Measurements from ENCODE around the gene OPTC. TPM values are rescaled to one million over a fixed set of nuclear protein-coding genes. Genes with fewer than 3 reads are reported as not detected.

The OPTC gene
- polyA plus RNA-seq, 1 donor from 2014 or later = not detected

DNA sequence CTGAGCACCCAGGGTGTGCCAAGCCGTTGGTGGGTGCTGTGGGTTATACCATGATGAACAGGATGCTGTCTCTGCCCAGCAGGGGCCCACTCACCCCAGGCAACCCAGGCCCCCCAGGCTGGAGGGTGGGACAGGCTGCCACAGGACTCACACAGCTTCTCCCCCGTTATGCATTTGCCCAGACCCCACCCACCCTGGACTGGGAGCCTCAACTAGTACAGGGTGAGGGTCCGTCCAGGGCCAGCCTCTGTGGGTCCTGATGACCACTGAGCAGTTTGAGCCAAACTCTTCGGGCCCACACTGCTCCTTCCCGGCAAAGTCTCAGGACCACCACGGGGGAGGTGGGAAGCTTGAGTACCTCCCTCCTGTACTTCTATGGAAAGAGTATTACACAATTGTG lies 22.1 kb upstream of the OPTC start:
- Histone ChIP-seq H3K9me3 (ENCODE audit: low read length) (no peaks in the 10 kb centered on the region), H3K9ac (ENCODE audit: low read length) (no peak overlapping the region), H3K9me2 (ENCODE audit: insufficient read depth, low read length) (no peaks in the 10 kb centered on the region), H3F3A (ENCODE audit: insufficient read depth, low read length, poor library complexity, severe bottlenecking) (no peaks in the 10 kb centered on the region), H3K4me2 (ENCODE audit: low read length) (no peak overlapping the region), H3K27ac (ENCODE audit: low read length) (no peak overlapping the region), H3K27me3 (ENCODE audit: insufficient read depth, low read depth, low read length) (no peaks in the 10 kb centered on the region), H4K20me1 (ENCODE audit: insufficient read depth) (no peaks in the 10 kb centered on the region), H3K4me3 (ENCODE audit: low read length) (no peak overlapping the region), H2AFZ (ENCODE audit: low read depth, low read length) (no peak overlapping the region), H3K36me3 (ENCODE audit: insufficient read depth, low read length) (no peaks in the 10 kb centered on the region), H3K79me2 (replicated peaks; ENCODE audit: insufficient read depth, low read length) (no peaks in the 10 kb centered on the region)
- no peak for TF ChIP-seq POLR2AphosphoS5 (IDR thresholded peaks at IDR 0.05)
- no peak for TF ChIP-seq CTCF (IDR thresholded peaks at IDR 0.05; ENCODE audit: poor library complexity, severe bottlenecking)
- TF ChIP-seq EP300 (conservative IDR thresholded peaks at IDR 0.05; ENCODE audit: poor library complexity, severe bottlenecking) = no peak
- TF ChIP-seq MXI1 (conservative IDR thresholded peaks at IDR 0.05; ENCODE audit: poor library complexity, severe bottlenecking) = no peak
- TF ChIP-seq TAF1 (IDR thresholded peaks at IDR 0.05; ENCODE audit: low read depth) = no peak
- no peak for TF ChIP-seq RAD21 (conservative IDR thresholded peaks at IDR 0.05)
- no peak for TF ChIP-seq SMC3 (conservative IDR thresholded peaks at IDR 0.05; ENCODE audit: poor library complexity)
- TF ChIP-seq, protein P1, sequence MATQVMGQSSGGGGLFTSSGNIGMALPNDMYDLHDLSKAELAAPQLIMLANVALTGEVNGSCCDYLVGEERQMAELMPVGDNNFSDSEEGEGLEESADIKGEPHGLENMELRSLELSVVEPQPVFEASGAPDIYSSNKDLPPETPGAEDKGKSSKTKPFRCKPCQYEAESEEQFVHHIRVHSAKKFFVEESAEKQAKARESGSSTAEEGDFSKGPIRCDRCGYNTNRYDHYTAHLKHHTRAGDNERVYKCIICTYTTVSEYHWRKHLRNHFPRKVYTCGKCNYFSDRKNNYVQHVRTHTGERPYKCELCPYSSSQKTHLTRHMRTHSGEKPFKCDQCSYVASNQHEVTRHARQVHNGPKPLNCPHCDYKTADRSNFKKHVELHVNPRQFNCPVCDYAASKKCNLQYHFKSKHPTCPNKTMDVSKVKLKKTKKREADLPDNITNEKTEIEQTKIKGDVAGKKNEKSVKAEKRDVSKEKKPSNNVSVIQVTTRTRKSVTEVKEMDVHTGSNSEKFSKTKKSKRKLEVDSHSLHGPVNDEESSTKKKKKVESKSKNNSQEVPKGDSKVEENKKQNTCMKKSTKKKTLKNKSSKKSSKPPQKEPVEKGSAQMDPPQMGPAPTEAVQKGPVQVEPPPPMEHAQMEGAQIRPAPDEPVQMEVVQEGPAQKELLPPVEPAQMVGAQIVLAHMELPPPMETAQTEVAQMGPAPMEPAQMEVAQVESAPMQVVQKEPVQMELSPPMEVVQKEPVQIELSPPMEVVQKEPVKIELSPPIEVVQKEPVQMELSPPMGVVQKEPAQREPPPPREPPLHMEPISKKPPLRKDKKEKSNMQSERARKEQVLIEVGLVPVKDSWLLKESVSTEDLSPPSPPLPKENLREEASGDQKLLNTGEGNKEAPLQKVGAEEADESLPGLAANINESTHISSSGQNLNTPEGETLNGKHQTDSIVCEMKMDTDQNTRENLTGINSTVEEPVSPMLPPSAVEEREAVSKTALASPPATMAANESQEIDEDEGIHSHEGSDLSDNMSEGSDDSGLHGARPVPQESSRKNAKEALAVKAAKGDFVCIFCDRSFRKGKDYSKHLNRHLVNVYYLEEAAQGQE (IDR thresholded peaks at IDR 0.05; ENCODE audit: borderline replicate concordance) = no peak
- no peak for TF ChIP-seq EZH2 (IDR thresholded peaks at IDR 0.05; ENCODE audit: borderline replicate concordance, insufficient read depth, low read length, poor library complexity, severe bottlenecking)

GRCh38 chr1:203473281-203473680 lies 20.7 kb upstream of the OPTC start:
- no peaks in the 10 kb centered on the region for H4K20me1 ChIP-seq (ENCODE audit: insufficient read depth)
- H3K4me3 ChIP-seq (ENCODE audit: low read length) = no peak overlapping the region
- H3K27me3 ChIP-seq (ENCODE audit: insufficient read depth, low read depth, low read length) = no peaks in the 10 kb centered on the region
- no peak overlapping the region for H3K9ac ChIP-seq (ENCODE audit: low read length)
- no peaks in the 10 kb centered on the region for H3K36me3 ChIP-seq (ENCODE audit: insufficient read depth, low read length)
- no peaks in the 10 kb centered on the region for H3F3A ChIP-seq (ENCODE audit: insufficient read depth, low read length, poor library complexity, severe bottlenecking)
- H3K9me3 ChIP-seq (ENCODE audit: low read length) = no peaks in the 10 kb centered on the region
- H3K9me2 ChIP-seq (ENCODE audit: insufficient read depth, low read length) = no peaks in the 10 kb centered on the region
- no peak for TF ChIP-seq EZH2 (IDR thresholded peaks at IDR 0.05; ENCODE audit: borderline replicate concordance, insufficient read depth, low read length, poor library complexity, severe bottlenecking)
- TF ChIP-seq SMC3 (conservative IDR thresholded peaks at IDR 0.05; ENCODE audit: poor library complexity) = no peak
- TF ChIP-seq POLR2AphosphoS5 (IDR thresholded peaks at IDR 0.05) = no peak
- TF ChIP-seq, protein P1 (IDR thresholded peaks at IDR 0.05; ENCODE audit: borderline replicate concordance) = no peak
- no peak for TF ChIP-seq EP300 (conservative IDR thresholded peaks at IDR 0.05; ENCODE audit: poor library complexity, severe bottlenecking)
- no peak for TF ChIP-seq CTCF (IDR thresholded peaks at IDR 0.05; ENCODE audit: poor library complexity, severe bottlenecking)
- no peak overlapping the region for H3K4me2 ChIP-seq (ENCODE audit: low read length)
- H3K27ac ChIP-seq (ENCODE audit: low read length) = no peak overlapping the region
- no peaks in the 10 kb centered on the region for H3K79me2 ChIP-seq (replicated peaks; ENCODE audit: insufficient read depth, low read length)
- no peak overlapping the region for H2AFZ ChIP-seq (ENCODE audit: low read depth, low read length)
